ENCODE data around the gene CADM1.

DNA sequence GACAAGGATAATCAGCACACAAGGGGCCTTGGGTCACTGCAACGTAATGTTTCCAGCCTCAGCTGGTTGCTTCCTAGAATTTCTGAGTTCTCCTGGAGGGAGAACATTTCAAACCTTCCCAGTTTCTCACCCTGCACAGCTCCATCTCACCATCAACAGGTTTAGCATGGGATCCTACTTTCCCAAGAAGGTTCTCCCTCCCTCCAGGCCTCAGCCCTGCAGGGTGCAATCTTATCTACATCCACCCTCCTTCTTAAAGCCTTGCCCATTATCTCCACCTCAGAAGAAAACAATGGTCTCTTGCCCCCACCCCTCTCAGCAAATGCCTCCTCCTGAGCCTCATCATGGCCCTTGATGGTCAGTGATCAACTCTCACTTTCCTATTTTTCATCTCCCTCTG, 23.6 kb downstream of the CADM1 start:
- TF ChIP-seq, protein P1, sequence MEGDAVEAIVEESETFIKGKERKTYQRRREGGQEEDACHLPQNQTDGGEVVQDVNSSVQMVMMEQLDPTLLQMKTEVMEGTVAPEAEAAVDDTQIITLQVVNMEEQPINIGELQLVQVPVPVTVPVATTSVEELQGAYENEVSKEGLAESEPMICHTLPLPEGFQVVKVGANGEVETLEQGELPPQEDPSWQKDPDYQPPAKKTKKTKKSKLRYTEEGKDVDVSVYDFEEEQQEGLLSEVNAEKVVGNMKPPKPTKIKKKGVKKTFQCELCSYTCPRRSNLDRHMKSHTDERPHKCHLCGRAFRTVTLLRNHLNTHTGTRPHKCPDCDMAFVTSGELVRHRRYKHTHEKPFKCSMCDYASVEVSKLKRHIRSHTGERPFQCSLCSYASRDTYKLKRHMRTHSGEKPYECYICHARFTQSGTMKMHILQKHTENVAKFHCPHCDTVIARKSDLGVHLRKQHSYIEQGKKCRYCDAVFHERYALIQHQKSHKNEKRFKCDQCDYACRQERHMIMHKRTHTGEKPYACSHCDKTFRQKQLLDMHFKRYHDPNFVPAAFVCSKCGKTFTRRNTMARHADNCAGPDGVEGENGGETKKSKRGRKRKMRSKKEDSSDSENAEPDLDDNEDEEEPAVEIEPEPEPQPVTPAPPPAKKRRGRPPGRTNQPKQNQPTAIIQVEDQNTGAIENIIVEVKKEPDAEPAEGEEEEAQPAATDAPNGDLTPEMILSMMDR (IDR thresholded peaks at IDR 0.05 in 8 of 11, conservative IDR thresholded peaks at IDR 0.05 in 3 of 11), result no peak
- no peak for TF ChIP-seq POLR2AphosphoS5 (IDR thresholded peaks at IDR 0.05)
